Measurements from ENCODE around the gene MVD. TPM values are rescaled to one million over a fixed set of nuclear protein-coding genes. Genes with fewer than 3 reads are reported as not detected.

MVD gene
- total and polyA plus RNA-seq, 10 of the 15 experiments (the other 5 are each of a cell fraction or from before 2014, with no cell fraction given), result 5.0 to 147 (median 65.0) TPM

DNA sequence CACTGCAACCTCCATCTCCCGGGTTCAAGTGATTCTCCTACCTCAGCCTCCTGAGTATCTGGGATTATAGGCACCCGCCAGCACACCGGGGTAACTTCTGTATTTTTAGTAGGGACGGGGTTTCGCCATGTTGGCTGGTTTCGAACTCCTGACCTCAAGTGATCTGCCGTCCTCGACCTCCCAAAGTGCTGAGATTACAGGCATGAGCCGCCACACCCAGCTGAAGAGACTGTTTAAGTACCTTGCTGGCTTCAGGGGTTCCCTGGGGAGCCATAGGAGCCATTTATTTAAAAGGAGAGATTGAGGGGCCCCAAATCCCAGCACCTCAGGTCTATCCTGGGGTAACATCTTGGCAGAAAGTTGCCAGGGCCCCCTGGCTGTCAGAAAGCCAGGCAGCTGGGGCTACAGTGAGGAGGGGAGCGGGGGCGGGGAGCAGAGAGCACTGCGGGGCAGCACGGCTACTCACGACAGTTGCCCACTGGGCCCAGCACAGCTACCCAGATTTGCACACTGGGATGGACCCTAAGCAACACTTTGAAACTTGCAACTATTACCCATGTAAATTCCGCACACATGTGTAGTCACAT is 21.8 kb upstream of the MVD start:
- intact Hi-C loops (cut with micrococcal nuclease; ENCODE audit: unreplicated experiment) (no loop called here), in situ Hi-C loops (cut with MboI) (no loop called here)
- H3K27me3 ChIP-seq (replicated peaks in 1 of 2; ENCODE audit: control insufficient read depth in 2 of 2, insufficient read depth in 2 of 2, low read length in 1 of 2), result no peaks in the 10 kb centered on the region; a peak in 1 of 4 replicates
- no peaks in the 10 kb centered on the region for H3K36me3 ChIP-seq (ENCODE audit: control insufficient read depth in 2 of 2, insufficient read depth in 2 of 2, low read length in 1 of 2)
- CTCF ChIA-PET, result interaction anchor here (1.1 to 1.3 kb wide), 5 partner anchors 11 to 97 kb away, joined by 3 to 6 read pairs (median 3); partner anchors contain the start of gene MVD
- no peak overlapping the region for H2AFZ ChIP-seq (ENCODE audit: control insufficient read depth, low read depth, low read length)
- DNase-seq (ENCODE audit: low read depth, low spot score) (no peak), ATAC-seq (no peak), FAIRE-seq (no peak)
- no peaks in the 10 kb centered on the region for H4K20me1 ChIP-seq (ENCODE audit: control insufficient read depth, insufficient read depth)
- SMC1A ChIA-PET (ENCODE audit: uncharacterized antibody, unreplicated experiment), result no interaction called here
- H3K9me3 ChIP-seq (replicated peaks; ENCODE audit: control insufficient read depth, insufficient read depth, low read length), result no peaks in the 10 kb centered on the region
- H3K27ac ChIP-seq (ENCODE audit: control insufficient read depth, insufficient read depth), result no peak overlapping the region
- H3K79me2 ChIP-seq (ENCODE audit: control insufficient read depth, insufficient read depth, low read length), result no peaks in the 10 kb centered on the region; the same call in 1 of the 2 replicates
- no peak overlapping the region; the same call in 1 of the 2 replicates for H3K4me3 ChIP-seq
- TF ChIP-seq SREBF1 (IDR thresholded peaks at IDR 0.05; ENCODE audit: low read length) (no peak), CHD1 (IDR thresholded peaks at IDR 0.05; ENCODE audit: low read depth, low read length) (no peak), RFX5 (IDR thresholded peaks at IDR 0.05; ENCODE audit: low read depth, low read length) (no peak), WRNIP1 (IDR thresholded peaks at IDR 0.05; ENCODE audit: borderline replicate concordance, low read depth, low read length) (no peak)
- TF ChIP-seq, protein P1, sequence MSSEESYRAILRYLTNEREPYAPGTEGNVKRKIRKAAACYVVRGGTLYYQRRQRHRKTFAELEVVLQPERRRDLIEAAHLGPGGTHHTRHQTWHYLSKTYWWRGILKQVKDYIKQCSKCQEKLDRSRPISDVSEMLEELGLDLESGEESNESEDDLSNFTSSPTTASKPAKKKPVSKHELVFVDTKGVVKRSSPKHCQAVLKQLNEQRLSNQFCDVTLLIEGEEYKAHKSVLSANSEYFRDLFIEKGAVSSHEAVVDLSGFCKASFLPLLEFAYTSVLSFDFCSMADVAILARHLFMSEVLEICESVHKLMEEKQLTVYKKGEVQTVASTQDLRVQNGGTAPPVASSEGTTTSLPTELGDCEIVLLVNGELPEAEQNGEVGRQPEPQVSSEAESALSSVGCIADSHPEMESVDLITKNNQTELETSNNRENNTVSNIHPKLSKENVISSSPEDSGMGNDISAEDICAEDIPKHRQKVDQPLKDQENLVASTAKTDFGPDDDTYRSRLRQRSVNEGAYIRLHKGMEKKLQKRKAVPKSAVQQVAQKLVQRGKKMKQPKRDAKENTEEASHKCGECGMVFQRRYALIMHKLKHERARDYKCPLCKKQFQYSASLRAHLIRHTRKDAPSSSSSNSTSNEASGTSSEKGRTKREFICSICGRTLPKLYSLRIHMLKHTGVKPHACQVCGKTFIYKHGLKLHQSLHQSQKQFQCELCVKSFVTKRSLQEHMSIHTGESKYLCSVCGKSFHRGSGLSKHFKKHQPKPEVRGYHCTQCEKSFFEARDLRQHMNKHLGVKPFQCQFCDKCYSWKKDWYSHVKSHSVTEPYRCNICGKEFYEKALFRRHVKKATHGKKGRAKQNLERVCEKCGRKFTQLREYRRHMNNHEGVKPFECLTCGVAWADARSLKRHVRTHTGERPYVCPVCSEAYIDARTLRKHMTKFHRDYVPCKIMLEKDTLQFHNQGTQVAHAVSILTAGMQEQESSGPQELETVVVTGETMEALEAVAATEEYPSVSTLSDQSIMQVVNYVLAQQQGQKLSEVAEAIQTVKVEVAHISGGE (CRISPR knock-in tag; IDR thresholded peaks at IDR 0.05), result no peak
- WGBS (ENCODE audit: insufficient coverage, insufficient replicate concordance, low lambda C conversion rate, missing lambda C conversion rate), result 63% methylated on average over 15 of the region's 15 CpGs
- H3K4me1 ChIP-seq (ENCODE audit: control insufficient read depth, insufficient read depth, low read length), result peaks cover 40% of the 10 kb centered on the region
- H3K9ac ChIP-seq (ENCODE audit: control insufficient read depth, insufficient read depth, low read length), result peak overlapping the region; percentile 7; the same call in 1 of the 2 replicates
- POLR2A ChIA-PET, result no interaction called here
- BruUV-seq (replicated peaks), result no TSS peak
- RAD21 ChIA-PET (ENCODE audit: unreplicated experiment), result interaction anchor here (1.0 to 1.2 kb wide), 2 partner anchors 18 to 21 kb away, joined by 3 to 6 read pairs; partner anchors contain the start of gene MVD
- H3K4me2 ChIP-seq (ENCODE audit: control insufficient read depth, insufficient read depth), result peak overlapping the region; percentile 92

All from GM12878 (cell line).